Stimulated activated CD4-positive, alpha-beta T cell treated with anti-CD3 and anti-CD28 coated beads, Interleukin-12 subunit alpha, Interleukin-12 subunit beta, amount 100 ng/mL, for 4 hours (primary cell): Measurements from ENCODE around the gene SMTNL1.

ENCODE experiments used
- DNase-seq: peaks from one replicate; pipeline ENCODE4 v3.0.0-alpha.2; 2020

Gene SMTNL1

DNA sequence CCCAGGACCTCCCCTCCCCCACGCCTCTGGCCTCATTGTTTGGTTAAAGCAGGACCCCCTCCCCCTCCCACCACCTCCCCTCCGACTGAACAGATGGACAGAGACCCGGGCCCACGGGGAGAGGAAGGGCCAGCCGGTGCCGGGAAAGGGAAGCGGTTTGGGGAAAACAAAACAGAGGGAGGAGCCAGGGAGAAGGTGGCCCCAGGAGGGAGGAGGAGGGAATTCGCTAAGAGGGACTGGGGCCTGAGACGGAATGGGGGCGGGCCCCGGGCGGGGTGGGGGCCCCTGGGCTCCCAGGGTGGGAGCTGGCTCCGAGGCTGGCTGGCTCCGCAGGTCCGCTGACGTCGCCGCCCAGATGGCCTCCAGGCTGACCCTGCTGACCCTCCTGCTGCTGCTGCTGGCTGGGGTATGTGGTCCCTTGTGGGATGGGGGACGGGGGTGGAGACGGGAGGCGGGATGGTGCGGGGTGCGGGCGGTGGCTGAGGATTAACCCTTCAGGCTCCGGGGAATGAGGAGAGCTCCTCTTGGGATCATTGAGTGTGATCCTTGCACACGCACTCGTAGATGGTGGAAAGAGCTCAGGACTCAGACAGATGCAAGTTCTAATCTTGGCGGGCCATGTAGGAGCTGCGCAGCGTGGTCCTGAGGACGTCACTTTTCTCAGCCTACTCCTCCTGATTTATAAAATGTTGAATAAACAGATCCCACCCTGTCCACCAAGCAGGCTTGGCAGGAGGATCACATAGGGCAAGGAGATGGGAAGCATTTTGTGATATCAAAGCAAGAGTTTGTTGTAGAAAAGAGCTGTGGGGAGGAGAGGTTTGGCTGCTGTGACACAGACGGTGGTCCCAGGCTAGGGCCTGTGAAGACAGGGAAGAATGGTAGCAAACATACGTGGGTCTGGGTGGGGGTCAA, 60.8 kb downstream of the SMTNL1 start:
- DNase-seq, result peak; percentile 1

DNA sequence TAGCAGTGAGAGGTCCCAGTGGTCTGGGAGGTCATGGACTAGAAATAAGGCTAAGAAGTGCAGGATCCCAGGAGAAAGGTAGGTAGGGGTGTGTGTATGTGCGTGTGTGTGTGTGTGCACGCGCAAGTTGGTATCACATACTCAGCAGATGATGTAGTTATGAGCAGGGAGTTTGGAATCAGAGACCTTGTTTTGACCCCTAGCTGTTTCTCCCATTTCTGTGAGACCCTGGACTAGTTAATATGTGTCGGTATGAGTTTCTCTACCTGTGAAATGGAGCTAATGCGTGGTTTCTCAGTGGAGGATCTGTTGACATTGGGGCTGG, 61.4 kb downstream of the SMTNL1 start:
- DNase-seq, result no peak

DNA sequence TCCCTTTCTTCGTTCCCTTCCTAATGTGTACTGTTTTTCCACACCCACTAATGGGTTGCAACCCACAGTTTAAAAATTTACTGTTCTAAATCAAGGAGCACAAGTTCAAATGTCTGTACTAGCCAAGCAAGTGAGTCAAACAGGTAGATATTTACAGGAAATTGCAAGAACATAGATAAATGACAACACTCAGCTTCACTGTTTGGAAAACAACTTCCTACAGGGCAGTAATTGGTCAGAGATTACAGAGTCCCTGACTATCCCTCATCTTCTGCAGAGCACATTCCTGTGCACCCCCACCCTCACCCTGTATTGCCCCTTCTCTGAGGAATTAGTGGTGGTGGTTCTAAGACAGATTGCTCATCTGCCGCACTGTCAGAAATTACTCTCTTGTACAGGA, 62.0 kb downstream of the SMTNL1 start:
- DNase-seq, result no peak
